Lung (tissue), 12 donors: Measurements from ENCODE around the gene CCDC175. TPM values are rescaled to one million over a fixed set of nuclear protein-coding genes. Genes with fewer than 3 reads are reported as not detected.

Experiments used
- ATAC-seq: fragments of 200-7000 bp; cut with Tn5 transposase; one replicate; pipeline ENCODE4 v1.9.1; 2020; ENCODE audit warnings: moderate number of reproducible peaks; ENCODE audit not compliant: insufficient read depth, low FRiP score
- DNase-seq, 3 donors: peaks; one replicate each; pipeline ENCODE4 v3.0.0-alpha.2; 2013 to 2017
- H3K27ac ChIP-seq, 2 donors: one replicate each; pipeline ENCODE4 v1.5.1; 2013; ENCODE audit warnings: mild to moderate bottlenecking in 2 of 2, moderate library complexity in 2 of 2, control low read depth in 1 of 2, inconsistent platforms in 1 of 2, low read depth in 1 of 2, low read length in 1 of 2
- H3K27me3 ChIP-seq, 3 donors: one replicate each; pipeline ENCODE4 v1.5.1; 2013; ENCODE audit warnings: low read length in 2 of 3; ENCODE audit not compliant: control insufficient read depth in 3 of 3, insufficient read depth in 3 of 3
- H3K36me3 ChIP-seq, 4 donors: one replicate each; pipeline ENCODE4 v1.5.1; 2013; ENCODE audit warnings: low read length in 4 of 4, mild to moderate bottlenecking in 1 of 4, moderate library complexity in 1 of 4; ENCODE audit not compliant: control insufficient read depth in 4 of 4, insufficient read depth in 4 of 4
- H3K4me1 ChIP-seq, 5 donors: one replicate each; pipeline ENCODE4 v1.5.1; 2013; ENCODE audit warnings: low read length in 5 of 5, mild to moderate bottlenecking in 2 of 5, moderate library complexity in 1 of 5; ENCODE audit not compliant: control insufficient read depth in 5 of 5, insufficient read depth in 5 of 5
- H3K4me3 ChIP-seq: one replicate; pipeline ENCODE4 v1.5.1; 2013; ENCODE audit warnings: mild to moderate bottlenecking, control low read depth, moderate library complexity
- H3K9ac ChIP-seq, 2 donors: one replicate each; pipeline ENCODE4 v1.5.1; 2013; ENCODE audit warnings: low read length in 2 of 2, control low read depth in 1 of 2; ENCODE audit not compliant: insufficient read depth in 1 of 2
- H3K9me3 ChIP-seq, 4 donors: one replicate each; pipeline ENCODE4 v1.5.1; 2013; ENCODE audit warnings: low read length in 3 of 4, mild to moderate bottlenecking in 1 of 4, moderate library complexity in 1 of 4; ENCODE audit not compliant: control insufficient read depth in 4 of 4, insufficient read depth in 3 of 4
- WGBS, 2 donors: extraction: QIAGEN DNeasy Blood & Tissue Kit; methylation state at CpG; one replicate each; pipeline ENCODE4 v1.1.7; 2013; 5-methylcytosine and 5-hydroxymethylcytosine counted together
- polyA plus RNA-seq, 2 donors: library from polyadenylated mRNA; stranded (reverse); fragments of 200-250 nt; gene quantifications; one replicate each; pipeline ENCODE4 v1.2.1, GENCODE V29; 2013
- total RNA-seq, 2 donors: library from RNA; depleted of rRNA in 1 of 2; stranded (reverse); fragments of >200 nt in 1 of 2; gene quantifications; one replicate each; pipeline ENCODE4 v1.2.1, GENCODE V29; 2014 to 2021
- TF ChIP-seq, protein P1 (sequence below): IDR thresholded peaks from 2 replicates; pipeline ENCODE4 v1.5.1; 2012; ENCODE audit warnings: mild to moderate bottlenecking; ENCODE audit errors: control extremely low read depth, extremely low read depth
- donor health status: control.
- donor health status: control.
- donor health status: Bipolar disorder and iron deficiency.
- donor health status: healthy.
- donor health status: DM: yes; HTN: yes; CAD: no.

CCDC175 gene
- total and polyA plus RNA-seq, 4 donors = 0.06 to 0.94 (median 0.20) TPM

DNA sequence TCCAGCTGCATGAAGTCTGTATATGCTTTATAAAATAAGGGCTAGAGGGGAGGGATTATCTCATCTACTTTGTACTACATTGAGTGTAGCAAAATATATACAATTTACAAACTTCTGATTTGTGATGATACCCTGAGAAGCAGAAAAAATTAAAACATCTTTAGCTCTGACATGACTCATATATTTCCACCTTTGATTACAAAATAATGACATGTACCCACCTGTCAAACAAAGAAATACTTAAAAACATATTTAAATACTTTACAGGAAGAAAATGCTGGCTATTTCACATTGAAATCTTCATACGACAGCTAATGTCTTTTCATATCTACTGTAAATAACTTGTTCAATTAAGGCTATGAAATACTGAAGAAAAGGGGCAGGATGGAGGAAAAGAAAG, 114.7 kb downstream of the CCDC175 start:
- Histone ChIP-seq H3K27me3 (peaks cover 0 to 3% (median 0%) of the 10 kb centered on the region in 3 donors), H3K4me1 (peaks cover 0 to 8% (median 0%) of the 10 kb centered on the region in 5 donors), H3K36me3 (peaks cover 0 to 17% (median 6%) of the 10 kb centered on the region in 4 donors), H3K4me3 (no peak overlapping the region), H3K9me3 (no peaks in the 10 kb centered on the region), H3K27ac (no peak overlapping the region), H3K9ac (no peak overlapping the region)
- TF ChIP-seq, protein P1, sequence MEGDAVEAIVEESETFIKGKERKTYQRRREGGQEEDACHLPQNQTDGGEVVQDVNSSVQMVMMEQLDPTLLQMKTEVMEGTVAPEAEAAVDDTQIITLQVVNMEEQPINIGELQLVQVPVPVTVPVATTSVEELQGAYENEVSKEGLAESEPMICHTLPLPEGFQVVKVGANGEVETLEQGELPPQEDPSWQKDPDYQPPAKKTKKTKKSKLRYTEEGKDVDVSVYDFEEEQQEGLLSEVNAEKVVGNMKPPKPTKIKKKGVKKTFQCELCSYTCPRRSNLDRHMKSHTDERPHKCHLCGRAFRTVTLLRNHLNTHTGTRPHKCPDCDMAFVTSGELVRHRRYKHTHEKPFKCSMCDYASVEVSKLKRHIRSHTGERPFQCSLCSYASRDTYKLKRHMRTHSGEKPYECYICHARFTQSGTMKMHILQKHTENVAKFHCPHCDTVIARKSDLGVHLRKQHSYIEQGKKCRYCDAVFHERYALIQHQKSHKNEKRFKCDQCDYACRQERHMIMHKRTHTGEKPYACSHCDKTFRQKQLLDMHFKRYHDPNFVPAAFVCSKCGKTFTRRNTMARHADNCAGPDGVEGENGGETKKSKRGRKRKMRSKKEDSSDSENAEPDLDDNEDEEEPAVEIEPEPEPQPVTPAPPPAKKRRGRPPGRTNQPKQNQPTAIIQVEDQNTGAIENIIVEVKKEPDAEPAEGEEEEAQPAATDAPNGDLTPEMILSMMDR = no peak
- DNase-seq (no peak), ATAC-seq (no peak)
- WGBS, 2 donors = 96% methylated on average over 1 of the region's 1 CpG

DNA sequence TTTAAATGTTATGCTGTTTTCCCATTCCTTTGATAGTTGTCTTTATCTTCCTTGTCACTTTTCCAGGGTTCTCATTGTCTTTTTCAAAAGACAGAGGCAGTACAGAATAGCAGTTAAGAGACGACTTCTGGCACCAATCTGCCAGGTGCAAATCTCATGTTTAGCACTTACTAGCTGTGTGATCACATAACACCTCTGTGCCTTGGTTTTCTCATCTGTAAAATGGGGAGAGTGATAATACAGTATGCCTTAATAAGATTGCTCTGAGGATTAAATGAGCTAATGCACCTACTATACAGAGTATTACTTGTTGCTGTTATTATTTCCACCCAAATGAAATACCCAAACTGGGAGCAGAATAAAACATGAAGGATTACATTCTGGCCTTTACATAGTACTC, 116.2 kb downstream of the CCDC175 start:
- TF ChIP-seq, protein P1 = no peak
- Histone ChIP-seq H3K9me3 (no peaks in the 10 kb centered on the region), H3K9ac (no peak overlapping the region), H3K4me1 (peaks cover 0 to 8% (median 0%) of the 10 kb centered on the region in 5 donors), H3K36me3 (peaks cover 0 to 18% (median 8%) of the 10 kb centered on the region in 4 donors), H3K27me3 (peaks cover 0 to 3% (median 0%) of the 10 kb centered on the region in 3 donors), H3K4me3 (no peak overlapping the region), H3K27ac (no peak overlapping the region)
- ATAC-seq (no peak), DNase-seq (no peak)
- WGBS, 2 donors = 92% methylated on average over 1 of the region's 1 CpG

DNA sequence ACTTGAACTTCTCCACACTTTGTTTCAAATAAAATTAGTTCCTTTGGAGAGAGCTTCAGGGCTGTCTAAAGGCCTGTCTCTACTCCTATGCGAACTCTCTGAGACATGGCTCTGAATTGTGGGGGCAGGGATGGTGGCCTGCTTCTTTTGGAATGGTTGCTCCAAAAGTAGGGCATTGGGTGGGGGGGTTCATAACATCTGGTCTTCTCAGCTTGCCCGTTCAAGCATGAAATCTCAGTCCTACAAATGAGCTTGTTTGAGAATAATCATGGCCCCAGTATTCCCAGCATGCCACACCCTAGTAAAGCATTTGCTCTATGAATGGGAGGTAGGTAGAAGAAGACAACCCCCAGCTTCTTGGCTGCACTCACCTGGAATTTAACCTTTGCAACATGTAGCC, 118.1 kb downstream of the CCDC175 start:
- peaks cover 0 to 3% (median 0%) of the 10 kb centered on the region in 3 donors for H3K27me3 ChIP-seq
- TF ChIP-seq, protein P1 = no peak
- ATAC-seq (no peak), DNase-seq (no peak)
- H3K36me3 ChIP-seq = peaks cover 0 to 18% (median 8%) of the 10 kb centered on the region in 4 donors
- no peaks in the 10 kb centered on the region for H3K9me3 ChIP-seq
- 93% methylated on average over 2 of the region's 2 CpGs for WGBS, 2 donors
- H3K27ac ChIP-seq = no peak overlapping the region
- peaks cover 0 to under 1% (median 0%) of the 10 kb centered on the region in 5 donors for H3K4me1 ChIP-seq
- no peak overlapping the region for H3K4me3 ChIP-seq
- H3K9ac ChIP-seq = no peak overlapping the region

DNA sequence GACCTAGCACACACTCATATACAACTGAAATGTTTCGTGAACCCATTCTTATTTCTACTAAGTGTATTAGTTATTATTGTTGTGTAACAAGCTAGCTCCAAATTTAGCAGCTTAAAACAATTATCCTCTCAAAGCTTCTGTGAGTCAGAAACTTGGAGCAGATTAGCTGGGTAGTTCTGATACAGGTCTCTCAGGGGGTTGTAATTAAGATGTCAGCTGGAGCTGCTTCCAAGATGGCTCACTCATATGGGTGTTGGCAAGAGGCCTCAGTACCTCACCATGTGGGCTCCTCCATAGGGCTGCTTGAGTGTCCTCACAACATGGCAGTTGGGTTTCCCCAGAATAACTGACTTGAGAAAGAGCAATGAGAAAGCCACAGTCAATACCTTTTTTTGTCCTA, 121.2 kb downstream of the CCDC175 start:
- Histone ChIP-seq H3K36me3 (peaks cover 0 to 13% (median 5%) of the 10 kb centered on the region in 4 donors), H3K27me3 (no peaks in the 10 kb centered on the region), H3K9ac (no peak overlapping the region), H3K4me3 (no peak overlapping the region), H3K27ac (peak overlapping the region in 1 of 2 donors; percentile 7), H3K4me1 (peaks cover 0 to 3% (median 0%) of the 10 kb centered on the region in 5 donors), H3K9me3 (no peaks in the 10 kb centered on the region)
- ATAC-seq = no peak
- TF ChIP-seq, protein P1 = no peak
- WGBS, 2 donors = 97 to 100% methylated on average over 1 of the region's 1 CpG
- DNase-seq = no peak
